ENCODE results near the gene CDK4. TPM values are rescaled to one million over a fixed set of nuclear protein-coding genes. Genes with fewer than 3 reads are reported as not detected.

Gene CDK4
- total and polyA plus RNA-seq, 2 of the 13 experiments (the other 11 are each of a cell fraction or from before 2014, with no cell fraction given) = 191 to 209 TPM

DNA sequence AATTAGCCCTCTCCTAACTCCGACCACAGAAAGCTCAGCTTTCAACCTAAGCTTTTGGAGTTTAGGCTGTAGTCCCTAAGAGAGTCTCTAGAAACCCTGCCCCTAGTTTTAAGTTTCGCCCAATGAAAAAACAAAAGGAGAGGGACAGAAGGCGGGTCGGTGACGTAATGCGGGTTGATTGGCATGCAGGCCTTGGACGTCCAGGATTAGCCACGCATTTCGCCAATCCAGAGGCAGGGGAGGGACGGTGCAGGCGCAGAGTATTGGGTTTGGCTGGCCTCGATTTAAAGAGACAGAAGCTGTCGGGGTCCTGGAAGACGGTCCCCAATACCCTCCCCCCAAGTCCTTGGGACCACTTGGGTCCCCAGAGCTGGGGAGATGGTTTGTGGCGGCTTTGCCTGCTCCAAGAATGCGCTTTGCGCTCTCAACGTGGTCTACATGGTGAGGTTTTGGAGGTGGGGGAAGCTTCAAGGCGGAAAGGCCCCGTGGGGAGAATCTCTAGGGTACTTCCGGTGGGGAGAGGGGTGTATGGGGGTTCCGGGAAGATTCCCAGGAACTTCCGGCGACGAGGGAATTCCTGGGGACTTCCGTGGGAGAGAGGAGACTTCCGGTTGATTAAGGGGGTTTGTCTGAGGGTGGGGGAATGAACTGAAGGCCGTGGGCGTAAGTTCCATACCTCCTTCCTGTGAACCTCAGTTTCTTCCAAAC is 7.2 kb downstream of the CDK4 start, which contains the start of gene TSPAN31 (continued):
- no peak for TF ChIP-seq ZNF496 (CRISPR knock-in tag; IDR thresholded peaks at IDR 0.05; ENCODE audit: insufficient replicate concordance)
- TF ChIP-seq PHF8 (CRISPR knock-in tag; IDR thresholded peaks at IDR 0.05) = peak; percentile 68; the same call in 1 of the 2 replicates
- peak; percentile 11; the same call in 1 of the 2 replicates for TF ChIP-seq KLF9 (CRISPR knock-in tag; IDR thresholded peaks at IDR 0.05; ENCODE audit: low read depth)
- TF ChIP-seq POLR2A (IDR thresholded peaks at IDR 0.05; ENCODE audit: insufficient read depth in 1 of 2, low read depth in 2 of 2, low read length in 2 of 2) = peak; percentile 57 to 66
- TF ChIP-seq ESRRA (CRISPR knock-in tag; IDR thresholded peaks at IDR 0.05; ENCODE audit: low read depth) = 0 out of 2 replicates have a peak, but pooled peaks have one; percentile 49
- peak; percentile 73 for TF ChIP-seq ELF1 (CRISPR knock-in tag; IDR thresholded peaks at IDR 0.05)
- TF ChIP-seq MBD4 (IDR thresholded peaks at IDR 0.05; ENCODE audit: borderline replicate concordance, low read length) = no peak
- TF ChIP-seq AGO2 (optimal IDR thresholded peaks at IDR 0.05; ENCODE audit: low read depth, low read length) = peak; percentile 81
- no peak for TF ChIP-seq ZNF256 (CRISPR knock-in tag; conservative IDR thresholded peaks at IDR 0.05)
- peak; percentile 96 for TF ChIP-seq CREM (IDR thresholded peaks at IDR 0.05)
- no peak; the same call in 1 of the 2 replicates for TF ChIP-seq CREM (CRISPR knock-in tag; IDR thresholded peaks at IDR 0.05)
- TF ChIP-seq ZNF780A (CRISPR knock-in tag; IDR thresholded peaks at IDR 0.05) = no peak
- TF ChIP-seq, protein P1, sequence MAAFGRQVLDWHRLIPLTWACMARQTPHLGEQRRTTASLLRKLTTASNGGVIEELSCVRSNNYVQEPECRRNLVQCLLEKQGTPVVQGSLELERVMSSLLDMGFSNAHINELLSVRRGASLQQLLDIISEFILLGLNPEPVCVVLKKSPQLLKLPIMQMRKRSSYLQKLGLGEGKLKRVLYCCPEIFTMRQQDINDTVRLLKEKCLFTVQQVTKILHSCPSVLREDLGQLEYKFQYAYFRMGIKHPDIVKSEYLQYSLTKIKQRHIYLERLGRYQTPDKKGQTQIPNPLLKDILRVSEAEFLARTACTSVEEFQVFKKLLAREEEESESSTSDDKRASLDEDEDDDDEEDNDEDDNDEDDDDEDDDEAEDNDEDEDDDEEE (CRISPR knock-in tag; IDR thresholded peaks at IDR 0.05) = no peak
- TF ChIP-seq, protein P2, sequence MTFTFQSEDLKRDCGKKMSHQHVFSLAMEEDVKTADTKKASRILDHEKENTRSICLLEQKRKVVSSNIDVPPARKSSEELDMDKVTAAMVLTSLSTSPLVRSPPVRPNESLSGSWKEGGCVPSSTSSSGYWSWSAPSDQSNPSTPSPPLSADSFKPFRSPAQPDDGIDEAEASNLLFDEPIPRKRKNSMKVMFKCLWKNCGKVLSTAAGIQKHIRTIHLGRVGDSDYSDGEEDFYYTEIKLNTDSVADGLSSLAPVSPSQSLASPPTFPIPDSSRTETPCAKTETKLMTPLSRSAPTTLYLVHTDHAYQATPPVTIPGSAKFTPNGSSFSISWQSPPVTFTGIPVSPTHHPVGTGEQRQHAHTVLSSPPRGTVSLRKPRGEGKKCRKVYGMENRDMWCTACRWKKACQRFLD (CRISPR knock-in tag; IDR thresholded peaks at IDR 0.05; ENCODE audit: borderline replicate concordance) = no peak
- peak; percentile 62; the same call in 1 of the 2 replicates for TF ChIP-seq KDM5A (IDR thresholded peaks at IDR 0.05; ENCODE audit: borderline replicate concordance, low read length)
- TF ChIP-seq ZFX (CRISPR knock-in tag; IDR thresholded peaks at IDR 0.05; ENCODE audit: low read depth) = peak; percentile 77
- TF ChIP-seq ZNF563 (CRISPR knock-in tag; IDR thresholded peaks at IDR 0.05) = 0 out of 2 replicates have a peak, but pooled peaks have one; percentile 32
- TF ChIP-seq, protein P3, sequence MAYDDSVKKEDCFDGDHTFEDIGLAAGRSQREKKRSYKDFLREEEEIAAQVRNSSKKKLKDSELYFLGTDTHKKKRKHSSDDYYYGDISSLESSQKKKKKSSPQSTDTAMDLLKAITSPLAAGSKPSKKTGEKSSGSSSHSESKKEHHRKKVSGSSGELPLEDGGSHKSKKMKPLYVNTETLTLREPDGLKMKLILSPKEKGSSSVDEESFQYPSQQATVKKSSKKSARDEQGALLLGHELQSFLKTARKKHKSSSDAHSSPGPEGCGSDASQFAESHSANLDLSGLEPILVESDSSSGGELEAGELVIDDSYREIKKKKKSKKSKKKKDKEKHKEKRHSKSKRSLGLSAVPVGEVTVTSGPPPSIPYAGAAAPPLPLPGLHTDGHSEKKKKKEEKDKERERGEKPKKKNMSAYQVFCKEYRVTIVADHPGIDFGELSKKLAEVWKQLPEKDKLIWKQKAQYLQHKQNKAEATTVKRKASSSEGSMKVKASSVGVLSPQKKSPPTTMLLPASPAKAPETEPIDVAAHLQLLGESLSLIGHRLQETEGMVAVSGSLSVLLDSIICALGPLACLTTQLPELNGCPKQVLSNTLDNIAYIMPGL (CRISPR knock-in tag; IDR thresholded peaks at IDR 0.05; ENCODE audit: borderline replicate concordance in 1 of 2, low read depth in 1 of 2) = peak in 1 of 2 experiments; percentile 50; a peak in 2 of 4 replicates
- TF ChIP-seq, protein P4, sequence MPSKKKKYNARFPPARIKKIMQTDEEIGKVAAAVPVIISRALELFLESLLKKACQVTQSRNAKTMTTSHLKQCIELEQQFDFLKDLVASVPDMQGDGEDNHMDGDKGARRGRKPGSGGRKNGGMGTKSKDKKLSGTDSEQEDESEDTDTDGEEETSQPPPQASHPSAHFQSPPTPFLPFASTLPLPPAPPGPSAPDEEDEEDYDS (CRISPR knock-in tag; IDR thresholded peaks at IDR 0.05) = peak; percentile 82
- TF ChIP-seq IRF2 (CRISPR knock-in tag; IDR thresholded peaks at IDR 0.05) = peak; percentile 23; the same call in 1 of the 2 replicates
- no peak for TF ChIP-seq ZFP36 (IDR thresholded peaks at IDR 0.05; ENCODE audit: borderline replicate concordance, low read depth, low read length, partially characterized antibody)
- TF ChIP-seq KDM5B (CRISPR knock-in tag; IDR thresholded peaks at IDR 0.05; ENCODE audit: borderline replicate concordance) = peak; percentile 61; the same call in 1 of the 2 replicates
- 0 out of 2 replicates have a peak, but pooled peaks have one; percentile 16 for TF ChIP-seq NRL (CRISPR knock-in tag; IDR thresholded peaks at IDR 0.05; ENCODE audit: borderline replicate concordance)
- no peak for TF ChIP-seq SMAD1 (CRISPR knock-in tag; IDR thresholded peaks at IDR 0.05; ENCODE audit: borderline replicate concordance, low read depth)
- TF ChIP-seq SP4 (CRISPR knock-in tag; IDR thresholded peaks at IDR 0.05) = peak; percentile 78
- TF ChIP-seq SNAPC2 (CRISPR knock-in tag; IDR thresholded peaks at IDR 0.05) = no peak
